GM12878 (cell line): ENCODE measurements around the gene ATN1. TPM values are rescaled to one million over a fixed set of nuclear protein-coding genes. Genes with fewer than 3 reads are reported as not detected.

Source experiments
- ATAC-seq: fragments of 200-7000 bp; cut with Tn5 transposase; 3 replicates; pipeline ENCODE4 v1.9.1; 2020; ENCODE audit warnings: mild to moderate bottlenecking, moderate library complexity
- BruUV-seq: library from RNA; stranded (reverse); fragments of 400-500 nt; replicated peaks from 2 replicates; lab custom pipeline; 2021; lab: Mats Ljungman, UMichigan
- CTCF ChIA-PET: fragments of 300-600 bp; sonication (Branson Sonifier 250); formaldehyde crosslinking; extraction: SDS; loops from one replicate; lab custom pipeline; 2021; ENCODE audit warnings: inconsistent platforms; lab: Yijun Ruan, JAX
- POLR2A ChIA-PET: fragments of 350-600 bp; formaldehyde crosslinking; extraction: SDS; loops from one replicate; lab custom pipeline; 2021; ENCODE audit warnings: inconsistent platforms; lab: Charles Lee
- RAD21 ChIA-PET: fragments of 300-600 bp; sonication (Branson Sonifier 250); formaldehyde crosslinking; loops from one replicate; lab custom pipeline; 2023; ENCODE audit warnings: antibody characterized with exemption; ENCODE audit not compliant: unreplicated experiment; lab: Charles Lee
- SMC1A ChIA-PET: fragments of 300-600 bp; sonication (Branson Sonifier 250); formaldehyde crosslinking; loops from one replicate; lab custom pipeline; 2023; ENCODE audit not compliant: unreplicated experiment, uncharacterized antibody; lab: Charles Lee
- DNase-seq: peaks from one replicate; pipeline ENCODE4 v3.0.0-alpha.2; 2011; ENCODE audit warnings: low read depth, low spot score
- FAIRE-seq: peaks from 3 replicates; lab custom pipeline; 2011; peaks lifted over from hg19 to GRCh38; lab: Jason Lieb, UNC
- H2AFZ ChIP-seq: 2 replicates; pipeline ENCODE4 v1.6.0; 2011; ENCODE audit warnings: low read depth, low read length, control low read depth; ENCODE audit not compliant: control insufficient read depth
- H3K27ac ChIP-seq: 2 replicates; pipeline ENCODE4 v1.5.1; 2011; ENCODE audit warnings: control low read depth; ENCODE audit not compliant: control insufficient read depth, insufficient read depth
- H3K27me3 ChIP-seq, 2 experiments: replicated peaks in 1 of 2; 2 replicates each; pipeline versions ENCODE4 v1.6.0 to v1.6.1; 2011; ENCODE audit warnings: low read length in 1 of 2; ENCODE audit not compliant: control insufficient read depth in 2 of 2, insufficient read depth in 2 of 2
- H3K36me3 ChIP-seq, 2 experiments: 2 replicates each; pipeline ENCODE4 v1.5.1; 2011; ENCODE audit warnings: low read length in 1 of 2; ENCODE audit not compliant: control insufficient read depth in 2 of 2, insufficient read depth in 2 of 2
- H3K4me1 ChIP-seq: 2 replicates; pipeline ENCODE4 v1.6.1; 2011; ENCODE audit warnings: mild to moderate bottlenecking, low read length, moderate library complexity, mixed read lengths; ENCODE audit not compliant: control insufficient read depth, insufficient read depth
- H3K4me2 ChIP-seq: 2 replicates; pipeline ENCODE4 v1.6.0; 2011; ENCODE audit warnings: control low read depth; ENCODE audit not compliant: control insufficient read depth, insufficient read depth
- H3K4me3 ChIP-seq: fragments of 200-600 bp; sonication (generic); 2 replicates; pipeline ENCODE4 v1.5.1; 2016
- H3K79me2 ChIP-seq: 2 replicates; pipeline ENCODE4 v1.6.0; 2011; ENCODE audit warnings: low read length; ENCODE audit not compliant: control insufficient read depth, insufficient read depth
- H3K9ac ChIP-seq: 2 replicates; pipeline ENCODE4 v1.8.0; 2011; ENCODE audit warnings: low read length, control low read depth, mixed read lengths; ENCODE audit not compliant: control insufficient read depth, insufficient read depth
- H3K9me3 ChIP-seq: replicated peaks from 3 replicates; pipeline ENCODE4 v1.5.1; 2011; ENCODE audit warnings: mild to moderate bottlenecking, low read length; ENCODE audit not compliant: control insufficient read depth, insufficient read depth
- H4K20me1 ChIP-seq: 2 replicates; pipeline ENCODE4 v1.6.0; 2011; ENCODE audit not compliant: control insufficient read depth, insufficient read depth
- CREB1 ChIP-seq: IDR thresholded peaks from 2 replicates; pipeline ENCODE4 v1.6.1; 2012; ENCODE audit warnings: low read depth, mild to moderate bottlenecking, inconsistent platforms
- ESRRA ChIP-seq: IDR thresholded peaks from 2 replicates; pipeline ENCODE4 v1.6.1; 2012; ENCODE audit warnings: mild to moderate bottlenecking, low read length, improper control_type of control experiment
- FOS ChIP-seq: IDR thresholded peaks from 3 replicates; pipeline ENCODE4 v1.6.1; 2011; ENCODE audit warnings: borderline replicate concordance; ENCODE audit not compliant: insufficient read length; ENCODE audit errors: extremely low read depth
- LARP7 ChIP-seq: fragments of 450-650 bp; IDR thresholded peaks from 2 replicates; pipeline ENCODE4 v1.6.1; 2017; ENCODE audit warnings: mild to moderate bottlenecking
- MEF2B ChIP-seq: fragments of 450-650 bp; IDR thresholded peaks from 2 replicates; pipeline ENCODE4 v1.6.1; 2018; ENCODE audit warnings: mild to moderate bottlenecking, moderate library complexity; ENCODE audit not compliant: partially characterized antibody, poor library complexity, severe bottlenecking
- MXI1 ChIP-seq: fragments of 150-350 bp; IDR thresholded peaks from 2 replicates; pipeline ENCODE4 v1.6.1; 2011; ENCODE audit warnings: low read depth, mild to moderate bottlenecking, inconsistent platforms, low read length, improper control_type of control experiment
- NFXL1 ChIP-seq: fragments of 450-650 bp; IDR thresholded peaks from 2 replicates; pipeline ENCODE4 v1.6.1; 2017; ENCODE audit warnings: antibody characterized with exemption, mild to moderate bottlenecking, borderline replicate concordance
- PML ChIP-seq: IDR thresholded peaks from 2 replicates; pipeline ENCODE4 v1.6.1; 2012; ENCODE audit warnings: low read length, inconsistent platforms
- RUNX3 ChIP-seq: IDR thresholded peaks from 2 replicates; pipeline ENCODE4 v1.6.1; 2012; ENCODE audit warnings: low read length, inconsistent platforms
- SMAD5 ChIP-seq: IDR thresholded peaks from 2 replicates; pipeline ENCODE4 v1.6.1; 2016; ENCODE audit warnings: antibody characterized with exemption, low read depth
- SMARCA5 ChIP-seq: fragments of 450-650 bp; IDR thresholded peaks from 2 replicates; pipeline ENCODE4 v1.6.1; 2017; ENCODE audit warnings: mild to moderate bottlenecking
- SUZ12 ChIP-seq: fragments of 200-600 bp; sonication (generic); IDR thresholded peaks from one replicate; pipeline ENCODE4 v1.6.1; 2018; ENCODE audit warnings: antibody characterized with exemption, mild to moderate bottlenecking; ENCODE audit not compliant: unreplicated experiment
- TARDBP ChIP-seq: IDR thresholded peaks from 2 replicates; pipeline ENCODE4 v1.6.1; 2016; ENCODE audit warnings: borderline replicate concordance
- YBX1 ChIP-seq: fragments of 450-650 bp; IDR thresholded peaks from 2 replicates; pipeline ENCODE4 v1.6.1; 2016; ENCODE audit warnings: antibody characterized with exemption
- ZNF217 ChIP-seq: fragments of 450-650 bp; IDR thresholded peaks from 2 replicates; pipeline ENCODE4 v1.6.1; 2017; ENCODE audit warnings: antibody characterized with exemption, mild to moderate bottlenecking
- ZNF622 ChIP-seq: fragments of 450-650 bp; IDR thresholded peaks from 2 replicates; pipeline ENCODE4 v1.6.1; 2017; ENCODE audit warnings: mild to moderate bottlenecking, inconsistent platforms
- ZZZ3 ChIP-seq: IDR thresholded peaks from 2 replicates; pipeline ENCODE4 v1.6.1; 2011; ENCODE audit warnings: low read depth; ENCODE audit not compliant: control insufficient read depth, insufficient read length
- WGBS: methylation state at CpG from one replicate; pipeline ENCODE4 v1.1.6; 2016; ENCODE audit warnings: low lambda C conversion rate; ENCODE audit not compliant: insufficient replicate concordance, insufficient coverage; ENCODE audit errors: missing lambda C conversion rate; 5-methylcytosine and 5-hydroxymethylcytosine counted together
- in situ Hi-C: fragments of 300-500 bp; cut with MboI; formaldehyde crosslinking; loops from 9 replicates; pipeline ENCODE4 v1.14.3; 2018; ENCODE audit warnings: mixed read lengths
- intact Hi-C: fragments of 100-400 bp; cut with micrococcal nuclease; formaldehyde crosslinking; loops from one replicate; pipeline ENCODE4 v1.14.2; 2022; ENCODE audit not compliant: unreplicated experiment
- polyA plus RNA-seq, 11 experiments: library from polyadenylated mRNA; depleted of rRNA in 4 of 11; unstranded in 6 of 11; stranded (reverse) in 5 of 11; fragments of >200 nt; fragmentation: Nextera tagmentation in 4 of 11; fragmentation: Illumina TruSeq in 1 of 11; extraction: Ambion mirVana in 4 of 11; extraction: Trizol in 1 of 11; gene quantifications; 1 replicate in 1 of 11; 2 replicates in 10 of 11; pipeline versions ENCODE4 v1.2.1 to v1.2.3, GENCODE V29; 2011 to 2016; ENCODE audit warnings: inconsistent platforms in 2 of 11, missing spikeins in 2 of 11, low read depth in 1 of 11
- total RNA-seq, 4 experiments: library from RNA; depleted of rRNA in 3 of 4; stranded (reverse); fragments of >200 nt in 3 of 4; fragmentation: Illumina TruSeq in 1 of 4; extraction: Trizol in 1 of 4; gene quantifications; 2 replicates each; pipeline versions ENCODE4 v1.2.1 to v1.2.3, GENCODE V29; 2013 to 2021
- TF ChIP-seq, protein P1 (sequence below): IDR thresholded peaks from 2 replicates; pipeline ENCODE4 v1.6.1; 2012; ENCODE audit warnings: low read length, inconsistent platforms

The ATN1 gene
- total and polyA plus RNA-seq, 10 of the 15 experiments (the other 5 are each of a cell fraction or from before 2014, with no cell fraction given) = 0.08 to 44.5 (median 5.0) TPM

DNA sequence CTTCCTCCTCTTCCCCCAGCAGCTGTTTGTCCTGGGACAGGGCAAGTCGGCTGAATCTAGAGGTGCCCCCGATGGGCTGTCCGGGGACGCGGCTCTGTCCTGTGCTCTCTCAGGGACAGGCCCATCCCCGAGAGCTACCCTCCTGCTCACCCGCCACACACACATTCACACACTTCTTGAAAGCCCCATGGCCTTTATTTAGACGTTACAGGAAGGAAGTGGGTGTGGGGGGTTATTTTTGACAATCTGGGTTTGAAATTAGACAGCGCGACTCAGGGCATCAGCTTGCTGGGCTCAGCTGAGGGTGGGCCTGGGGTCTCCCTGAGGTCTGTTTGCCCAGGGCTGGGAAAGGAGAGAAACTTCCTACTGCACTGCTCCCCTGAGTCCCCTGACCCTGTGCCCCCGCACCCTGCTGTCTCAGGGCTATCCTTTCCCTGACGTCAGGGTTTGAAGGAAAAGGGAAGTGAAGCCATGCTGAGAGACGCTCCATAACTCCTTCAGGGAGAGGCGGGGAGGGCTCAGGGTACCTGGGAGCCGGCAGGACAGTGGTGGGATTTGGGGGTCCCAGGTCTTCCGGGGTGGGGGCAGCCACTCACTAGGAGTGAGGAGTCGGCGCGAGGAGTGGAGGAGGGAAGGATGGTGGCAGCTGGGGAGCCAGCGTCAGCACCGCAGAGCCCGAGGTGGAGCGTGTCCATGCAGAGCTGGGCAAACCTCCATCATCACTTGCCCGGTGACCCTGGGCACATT lies 31.5 kb downstream of the ATN1 start (continued):
- TF ChIP-seq LARP7 (peak; percentile 34; the same call in 1 of the 2 replicates), RUNX3 (no peak), ZNF622 (no peak), PML (no peak), ESRRA (no peak), ZNF217 (peak; percentile 62), FOS (no peak)
- TF ChIP-seq, protein P1, sequence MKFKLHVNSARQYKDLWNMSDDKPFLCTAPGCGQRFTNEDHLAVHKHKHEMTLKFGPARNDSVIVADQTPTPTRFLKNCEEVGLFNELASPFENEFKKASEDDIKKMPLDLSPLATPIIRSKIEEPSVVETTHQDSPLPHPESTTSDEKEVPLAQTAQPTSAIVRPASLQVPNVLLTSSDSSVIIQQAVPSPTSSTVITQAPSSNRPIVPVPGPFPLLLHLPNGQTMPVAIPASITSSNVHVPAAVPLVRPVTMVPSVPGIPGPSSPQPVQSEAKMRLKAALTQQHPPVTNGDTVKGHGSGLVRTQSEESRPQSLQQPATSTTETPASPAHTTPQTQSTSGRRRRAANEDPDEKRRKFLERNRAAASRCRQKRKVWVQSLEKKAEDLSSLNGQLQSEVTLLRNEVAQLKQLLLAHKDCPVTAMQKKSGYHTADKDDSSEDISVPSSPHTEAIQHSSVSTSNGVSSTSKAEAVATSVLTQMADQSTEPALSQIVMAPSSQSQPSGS = no peak

DNA sequence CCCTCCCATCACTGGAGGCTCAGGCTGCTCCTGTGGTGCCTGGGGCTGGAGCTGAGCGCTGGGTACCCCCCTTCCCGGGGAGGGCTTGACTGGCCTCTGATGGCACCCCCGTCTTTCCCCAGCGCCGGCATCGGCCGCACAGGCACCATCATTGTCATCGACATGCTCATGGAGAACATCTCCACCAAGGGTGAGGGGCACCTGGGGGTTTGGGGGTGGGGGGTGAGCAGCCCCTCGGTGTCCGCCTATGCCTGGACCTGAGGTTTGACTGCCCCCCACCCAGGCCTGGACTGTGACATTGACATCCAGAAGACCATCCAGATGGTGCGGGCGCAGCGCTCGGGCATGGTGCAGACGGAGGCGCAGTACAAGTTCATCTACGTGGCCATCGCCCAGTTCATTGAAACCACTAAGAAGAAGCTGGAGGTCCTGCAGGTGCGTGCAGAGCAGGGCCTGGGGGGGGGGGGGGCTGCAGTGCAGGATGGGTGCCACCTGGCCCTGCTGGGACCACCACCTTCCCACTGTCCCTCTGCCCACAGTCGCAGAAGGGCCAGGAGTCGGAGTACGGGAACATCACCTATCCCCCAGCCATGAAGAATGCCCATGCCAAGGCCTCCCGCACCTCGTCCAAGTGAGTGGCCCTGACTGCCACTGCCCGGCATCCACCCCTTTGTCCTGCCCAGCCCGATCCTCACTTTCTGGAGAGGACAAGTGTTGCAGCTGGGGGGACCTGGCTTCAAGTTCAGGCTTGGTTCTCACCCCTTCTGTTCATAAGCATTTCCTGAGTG lies 32.2 kb downstream of the ATN1 start:
- WGBS = 50% methylated on average over 26 of the region's 26 CpGs
- no peak for ATAC-seq
- RAD21 ChIA-PET = interaction anchor here (0.7 to 13.5 kb wide), 7 partner anchors 9 to 148 kb away, joined by 4 to 426 read pairs (median 5); partner anchors contain the start of genes C12orf57, PTPN6 and RNU7-1
- Histone ChIP-seq H3K36me3 (peaks cover 17 to 30% of the 10 kb centered on the region in 2 experiments), H3K4me1 (peaks cover 79% of the 10 kb centered on the region), H2AFZ (no peak overlapping the region), H3K9ac (peak overlapping the region; percentile 91), H3K4me2 (peak overlapping the region; percentile 99), H3K27me3 (no peaks in the 10 kb centered on the region), H3K9me3 (no peaks in the 10 kb centered on the region), H4K20me1 (no peaks in the 10 kb centered on the region), H3K4me3 (peak overlapping the region; percentile 95), H3K27ac (peak overlapping the region; percentile 99), H3K79me2 (peaks cover 62% of the 10 kb centered on the region)
- FAIRE-seq = no peak
- POLR2A ChIA-PET = interaction anchor here (1.0 to 13.5 kb wide), 9 partner anchors 9 to 151 kb away, joined by 3 to 524 read pairs (median 4); partner anchors contain the start of genes C12orf57, C1RL, CDCA3 and LPCAT3
- intact Hi-C loops (loop anchor here (1.0 to 5.0 kb wide), 3 partner anchors 16 to 152 kb away; partner anchors contain the start of gene C12orf57), in situ Hi-C loops (loop anchor here (5.0 to 25.0 kb wide), 2 partner anchors 152 to 1677 kb away; no protein-coding TSS in a partner anchor)
- TF ChIP-seq CREB1 (no peak), MXI1 (no peak), TARDBP (0 out of 2 replicates have a peak, but pooled peaks have one; percentile 8), ZZZ3 (no peak), NFXL1 (no peak), YBX1 (no peak), SMAD5 (0 out of 2 replicates have a peak, but pooled peaks have one; percentile 4), SUZ12 (no peak), SMARCA5 (0 out of 2 replicates have a peak, but pooled peaks have one; percentile 26), LARP7 (no peak), FOS (no peak), MEF2B (no peak)
- CTCF ChIA-PET = interaction anchor here (0.9 to 13.2 kb wide), 8 partner anchors 9 to 148 kb away, joined by 4 to 645 read pairs (median 5); partner anchors contain the start of genes C12orf57, LPCAT3, PTPN6 and RNU7-1
- SMC1A ChIA-PET = interaction anchor here (1.1 to 13.2 kb wide), 3 partner anchors 12 to 134 kb away, joined by 3 to 395 read pairs (median 4); partner anchors contain the start of genes C12orf57, PTPN6 and RNU7-1
- no peak for DNase-seq
- BruUV-seq = no TSS peak
